HepG2 (cell line): ENCODE measurements around the gene BLID. TPM values are rescaled to one million over a fixed set of nuclear protein-coding genes. Genes with fewer than 3 reads are reported as not detected.

Experiments
- ATAC-seq: fragments of 200-7000 bp; cut with Tn5 transposase; 3 replicates; pipeline ENCODE4 v1.9.1; 2020; ENCODE audit warnings: mild to moderate bottlenecking, moderate library complexity
- BruUV-seq: library from RNA; stranded (reverse); fragments of 400-500 nt; replicated peaks from 2 replicates; lab custom pipeline; 2021; lab: Mats Ljungman, UMichigan
- CTCF ChIA-PET: fragments of 300-600 bp; formaldehyde crosslinking; extraction: SDS; loops from one replicate; lab custom pipeline; 2021; ENCODE audit warnings: low total read pairs, inconsistent platforms, low intra/inter-chr PET ratio; lab: Yijun Ruan, JAX
- POLR2A ChIA-PET: fragments of 350-600 bp; sonication (Branson Sonifier 250); formaldehyde crosslinking; loops from one replicate; lab custom pipeline; 2020; ENCODE audit warnings: antibody characterized with exemption, inconsistent platforms; lab: Yijun Ruan, JAX
- DNase-seq: peaks from one replicate; pipeline ENCODE4 v3.0.0-alpha.2; 2015; ENCODE audit warnings: low spot score
- FAIRE-seq: peaks from 3 replicates; lab custom pipeline; 2011; peaks lifted over from hg19 to GRCh38; lab: Jason Lieb, UNC
- H2AFZ ChIP-seq: one replicate; pipeline ENCODE4 v1.6.1; 2011; ENCODE audit warnings: low read length, inconsistent platforms
- H3K27ac ChIP-seq: fragments of 300-600 bp; 3 replicates; pipeline ENCODE4 v1.8.0; 2011; ENCODE audit warnings: mixed run types, mild to moderate bottlenecking, mixed read lengths, low read length, inconsistent platforms; ENCODE audit not compliant: insufficient read depth; ENCODE audit errors: extremely low read length
- H3K27me3 ChIP-seq, 2 experiments: fragments of 200-600 bp in 1 of 2; 2 replicates in 1 of 2; 3 replicates in 1 of 2; pipeline versions ENCODE4 v1.6.0 to v1.8.0; 2011; ENCODE audit warnings: low read length in 2 of 2, mild to moderate bottlenecking in 2 of 2, moderate library complexity in 2 of 2, inconsistent platforms in 1 of 2; ENCODE audit not compliant: insufficient read depth in 2 of 2, control insufficient read depth in 1 of 2
- H3K36me3 ChIP-seq, 2 experiments: fragments of 200-600 bp in 1 of 2; replicated peaks in 1 of 2; 2 replicates in 1 of 2; 3 replicates in 1 of 2; pipeline versions ENCODE4 v1.5.1 to v1.8.0; 2011; ENCODE audit warnings: low read length in 2 of 2, inconsistent platforms in 1 of 2; ENCODE audit not compliant: insufficient read depth in 2 of 2, control insufficient read depth in 1 of 2
- H3K4me1 ChIP-seq: 2 replicates; pipeline ENCODE4 v1.5.1; 2012; ENCODE audit warnings: low read length, inconsistent platforms; ENCODE audit not compliant: insufficient read depth
- H3K4me2 ChIP-seq: 2 replicates; pipeline ENCODE4 v1.6.0; 2011; ENCODE audit warnings: low read depth, low read length, inconsistent platforms
- H3K4me3 ChIP-seq, 3 experiments: fragments of 200-600 bp in 1 of 3; sonication (generic), shearing (Covaris generic) in 1 of 3; replicated peaks in 1 of 3; 2 replicates each; pipeline ENCODE4 v1.5.1; 2011 to 2016; ENCODE audit warnings: low read length in 3 of 3, inconsistent platforms in 2 of 3, low read depth in 2 of 3, mild to moderate bottlenecking in 2 of 3, control low read depth in 1 of 3, mixed read lengths in 1 of 3; ENCODE audit not compliant: insufficient read depth in 1 of 3
- H3K79me2 ChIP-seq: one replicate; pipeline ENCODE4 v1.6.1; 2011; ENCODE audit warnings: low read length, inconsistent platforms; ENCODE audit not compliant: insufficient read depth
- H3K9ac ChIP-seq: 2 replicates; pipeline ENCODE4 v1.6.0; 2011; ENCODE audit warnings: mild to moderate bottlenecking, low read depth, low read length, inconsistent platforms; ENCODE audit not compliant: insufficient read depth
- H3K9me3 ChIP-seq: 2 replicates; pipeline ENCODE4 v1.5.1; 2012; ENCODE audit warnings: mild to moderate bottlenecking, low read length
- H4K20me1 ChIP-seq: 2 replicates; pipeline ENCODE4 v1.6.0; 2011; ENCODE audit warnings: inconsistent platforms, mild to moderate bottlenecking, low read length, moderate library complexity; ENCODE audit not compliant: insufficient read depth
- ARNT ChIP-seq: fragments of 450-650 bp; IDR thresholded peaks from 2 replicates; pipeline ENCODE4 v1.6.1; 2017
- DPF2 ChIP-seq: sonication (generic); formaldehyde crosslinking; IDR thresholded peaks from 2 replicates; pipeline ENCODE4 v1.4.0; 2020; ENCODE audit warnings: mild to moderate bottlenecking, low read depth, missing genetic modification reagents, borderline replicate concordance
- KAT8 ChIP-seq: IDR thresholded peaks from 2 replicates; pipeline ENCODE4 v1.6.1; 2016; ENCODE audit warnings: missing genetic modification reagents, missing compliant biosample characterization
- ZKSCAN1 ChIP-seq: fragments of 150-350 bp; IDR thresholded peaks from 2 replicates; pipeline ENCODE4 v1.6.1; 2014; ENCODE audit warnings: low read length
- ZNF225 ChIP-seq: sonication (generic); formaldehyde crosslinking; IDR thresholded peaks from 2 replicates; pipeline ENCODE4 v1.4.0; 2020; ENCODE audit warnings: mild to moderate bottlenecking, missing genetic modification reagents
- ZNF83 ChIP-seq: sonication (generic); formaldehyde crosslinking; IDR thresholded peaks from 2 replicates; pipeline ENCODE4 v1.4.0; 2020; ENCODE audit warnings: missing genetic modification reagents, mild to moderate bottlenecking, borderline replicate concordance
- WGBS: methylation state at CpG from one replicate; pipeline ENCODE4 v1.1.6; 2017; ENCODE audit warnings: low lambda C conversion rate; 5-methylcytosine and 5-hydroxymethylcytosine counted together
- in situ Hi-C: cut with HindIII; loops from 2 replicates; pipeline ENCODE4 v1.10.0; 2017; ENCODE audit warnings: low pct_unique_long_range_greater_than_20kb; ENCODE audit not compliant: extremely low pct_ligation_motif_present
- intact Hi-C: fragments of 100-400 bp; cut with micrococcal nuclease; formaldehyde crosslinking; loops from one replicate; pipeline ENCODE4 v1.10.0; 2022; ENCODE audit not compliant: unreplicated experiment
- polyA plus RNA-seq, 8 experiments: library from polyadenylated mRNA; depleted of rRNA in 3 of 8; stranded (reverse) in 7 of 8; unstranded in 1 of 8; fragments of >200 nt; fragmentation: Illumina TruSeq in 4 of 8; extraction: Trizol in 4 of 8; gene quantifications; 2 replicates each; pipeline versions ENCODE4 v1.2.1 to v1.2.3, GENCODE V29; 2011 to 2016; ENCODE audit warnings: low read depth in 4 of 8, missing spikeins in 1 of 8, mixed read lengths in 1 of 8; ENCODE audit not compliant: insufficient read depth in 1 of 8
- total RNA-seq, 5 experiments: library from RNA; depleted of rRNA; stranded (reverse); fragments of >200 nt; fragmentation: Illumina TruSeq; extraction: Trizol; gene quantifications; 2 replicates each; pipeline ENCODE4 v1.2.3, GENCODE V29; 2016; ENCODE audit warnings: low read depth in 1 of 5
- TF ChIP-seq, protein P1 (sequence below): sonication (generic); formaldehyde crosslinking; IDR thresholded peaks from 2 replicates; pipeline ENCODE4 v1.5.1; 2020; ENCODE audit warnings: mild to moderate bottlenecking, missing genetic modification reagents, moderate library complexity

The BLID gene
- total and polyA plus RNA-seq, 2 of the 13 experiments (the other 11 are each of a cell fraction or from before 2014, with no cell fraction given) = not detected

DNA sequence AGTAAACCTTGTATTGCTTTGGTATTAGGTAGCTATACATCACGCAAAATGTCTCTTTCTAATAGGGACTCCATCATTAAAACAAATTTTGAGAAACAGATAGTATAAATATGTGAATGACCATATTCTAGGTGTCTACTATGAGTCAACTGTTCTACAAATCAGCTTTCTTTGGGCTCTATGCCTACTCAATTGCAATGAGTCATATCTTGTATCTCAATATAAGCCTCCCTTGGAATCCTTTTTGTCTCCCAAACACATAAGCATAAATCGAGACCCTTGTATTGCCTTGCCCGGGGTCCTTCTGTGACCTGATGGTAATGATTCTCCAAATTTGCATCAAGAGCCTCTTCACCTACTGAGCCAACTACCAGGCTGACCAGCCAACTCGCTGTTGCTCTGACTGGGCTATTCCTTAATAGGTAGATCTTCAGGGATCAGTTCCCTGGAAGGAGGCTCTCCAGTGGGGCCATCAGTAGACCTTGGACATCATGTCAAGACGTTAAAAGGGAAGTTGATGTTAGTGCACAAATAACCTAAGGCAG lies 22.2 kb downstream of the BLID start (continued):
- no peak for TF ChIP-seq ARNT
- TF ChIP-seq ZNF225 (CRISPR knock-in tag) = no peak

DNA sequence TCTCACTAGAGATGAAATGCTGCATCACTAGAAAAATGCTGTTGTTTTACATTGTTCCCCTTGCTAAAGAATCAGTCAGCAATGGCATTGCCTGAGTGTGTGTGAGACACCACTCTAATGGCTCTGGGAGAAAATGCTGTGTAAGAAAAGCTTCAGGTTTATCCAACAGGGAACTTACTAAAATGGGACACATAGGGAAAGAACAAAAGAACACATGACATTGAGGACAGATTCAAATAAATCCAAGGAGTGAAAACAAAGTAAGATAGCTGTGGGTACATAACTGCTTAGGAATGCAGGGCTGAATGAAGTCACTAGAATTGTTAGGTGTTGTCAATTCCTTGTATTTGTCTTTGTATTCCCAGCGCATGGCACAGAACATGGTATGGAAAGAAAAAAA lies 24.2 kb downstream of the BLID start:
- TF ChIP-seq DPF2 (CRISPR knock-in tag) (no peak), ZNF83 (CRISPR knock-in tag) (no peak), KAT8 (no peak), ZKSCAN1 (no peak)
- TF ChIP-seq, protein P1, sequence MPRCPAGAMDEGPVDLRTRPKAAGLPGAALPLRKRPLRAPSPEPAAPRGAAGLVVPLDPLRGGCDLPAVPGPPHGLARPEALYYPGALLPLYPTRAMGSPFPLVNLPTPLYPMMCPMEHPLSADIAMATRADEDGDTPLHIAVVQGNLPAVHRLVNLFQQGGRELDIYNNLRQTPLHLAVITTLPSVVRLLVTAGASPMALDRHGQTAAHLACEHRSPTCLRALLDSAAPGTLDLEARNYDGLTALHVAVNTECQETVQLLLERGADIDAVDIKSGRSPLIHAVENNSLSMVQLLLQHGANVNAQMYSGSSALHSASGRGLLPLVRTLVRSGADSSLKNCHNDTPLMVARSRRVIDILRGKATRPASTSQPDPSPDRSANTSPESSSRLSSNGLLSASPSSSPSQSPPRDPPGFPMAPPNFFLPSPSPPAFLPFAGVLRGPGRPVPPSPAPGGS (CRISPR knock-in tag) = no peak
- in situ Hi-C loops (no loop called here), intact Hi-C loops (no loop called here)
- Histone ChIP-seq H3K4me2 (no peak overlapping the region), H4K20me1 (no peaks in the 10 kb centered on the region), H3K9ac (no peak overlapping the region), H3K27ac (no peak overlapping the region), H3K4me3 (no peak overlapping the region), H3K27me3 (no peaks in the 10 kb centered on the region; a peak in 1 of 5 replicates), H3K79me2 (no peaks in the 10 kb centered on the region), H3K36me3 (no peaks in the 10 kb centered on the region), H3K4me1 (no peaks in the 10 kb centered on the region), H3K9me3 (no peaks in the 10 kb centered on the region), H2AFZ (no peak overlapping the region)
- no peak for ATAC-seq
- BruUV-seq = no TSS peak
- POLR2A ChIA-PET = no interaction called here
- no peak for FAIRE-seq
- CTCF ChIA-PET = no interaction called here
- DNase-seq = no peak
- 84% methylated on average over 1 of the region's 1 CpG for WGBS
